Gastroesophageal sphincter (tissue), 4 donors: Measurements from ENCODE around the gene TMEM232. TPM values are rescaled to one million over a fixed set of nuclear protein-coding genes. Genes with fewer than 3 reads are reported as not detected.
"Not testable (repeated sequence)": the region's sequence is repeated elsewhere in the genome, so short reads cannot be mapped to it uniquely, and the experiment has no call there.

Experiments
- ATAC-seq: fragments of 150-250 bp; one replicate; pipeline ENCODE4 v1.9.1; 2016; ENCODE audit warnings: mild to moderate bottlenecking, moderate library complexity
- H3K27ac ChIP-seq, 4 donors: fragments of 200-600 bp; sonication (generic) in 3 of 4; 1 replicate in 3 of 4; 2 replicates in 1 of 4; pipeline ENCODE4 v1.5.1; 2016 to 2019
- H3K27me3 ChIP-seq: fragments of 200-600 bp; sonication (generic); one replicate; pipeline ENCODE4 v1.5.1; 2019
- H3K36me3 ChIP-seq, 2 donors: fragments of 200-600 bp; sonication (generic); one replicate each; pipeline ENCODE4 v1.5.1; 2019; ENCODE audit warnings: control low read depth in 1 of 2
- H3K4me1 ChIP-seq, 3 donors: fragments of 200-600 bp; sonication (generic); 1 replicate in 2 of 3; 2 replicates in 1 of 3; pipeline ENCODE4 v1.5.1; 2016 to 2019; ENCODE audit warnings: control low read depth in 2 of 3
- H3K4me3 ChIP-seq, 2 donors: fragments of 200-600 bp; sonication (generic); one replicate each; pipeline ENCODE4 v1.5.1; 2019; ENCODE audit warnings: mild to moderate bottlenecking in 1 of 2, moderate library complexity in 1 of 2
- H3K9me3 ChIP-seq, 3 donors: fragments of 200-600 bp; sonication (generic); one replicate each; pipeline ENCODE4 v1.5.1; 2017 to 2019; ENCODE audit warnings: control low read depth in 2 of 3
- CTCF ChIP-seq, 4 experiments: fragments of 200-600 bp in 2 of 4; fragments of 450-650 bp in 2 of 4; sonication (generic) in 1 of 4; IDR thresholded peaks; one replicate each; pipeline ENCODE4 v1.5.1; 2017 to 2019; ENCODE audit warnings: antibody characterized with exemption in 4 of 4, mild to moderate bottlenecking in 2 of 4, moderate library complexity in 2 of 4
- EP300 ChIP-seq: sonication (generic); formaldehyde crosslinking; IDR thresholded peaks from one replicate; pipeline ENCODE4 v1.6.1; 2017; ENCODE audit warnings: antibody characterized with exemption, mild to moderate bottlenecking
- POLR2A ChIP-seq, 2 donors: fragments of 450-650 bp; IDR thresholded peaks; one replicate each; pipeline ENCODE4 v1.6.1; 2017; ENCODE audit warnings: antibody characterized with exemption in 2 of 2, mild to moderate bottlenecking in 2 of 2, moderate library complexity in 1 of 2
- POLR2AphosphoS5 ChIP-seq: sonication (generic); formaldehyde crosslinking; IDR thresholded peaks from one replicate; pipeline ENCODE4 v1.6.1; 2017; ENCODE audit warnings: antibody characterized with exemption
- WGBS, 2 donors: methylation state at CpG; one replicate each; pipeline ENCODE4 v1.1.5; 2018; ENCODE audit warnings: low coverage in 1 of 2; 5-methylcytosine and 5-hydroxymethylcytosine counted together
- total RNA-seq, 4 donors: library from RNA; depleted of rRNA; stranded (reverse); fragments of >200 nt; gene quantifications; one replicate each; pipeline ENCODE4 v1.1.0, GENCODE V29; 2016

Gene TMEM232
- total RNA-seq, 4 donors from 2014 or later = 2.2 to 5.1 (median 3.8) TPM

DNA sequence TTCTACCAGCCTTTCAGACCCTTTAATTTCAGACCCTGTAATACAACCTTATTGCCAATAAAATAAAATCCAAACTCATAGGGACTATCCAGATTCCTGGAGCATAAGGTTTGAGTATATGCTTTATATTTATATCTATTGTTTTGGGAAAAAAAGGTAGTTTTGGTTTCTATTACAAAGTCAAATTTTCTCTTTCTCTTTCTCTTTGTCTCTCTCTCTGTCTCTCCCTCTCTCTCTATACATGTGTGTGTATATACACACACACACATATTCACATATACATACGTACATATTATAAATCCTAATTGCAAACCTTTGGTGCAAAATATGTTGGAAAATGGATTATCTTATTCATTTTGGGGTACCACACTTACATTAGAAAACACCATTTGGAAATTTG lies 39.0 kb downstream of the TMEM232 start:
- Histone ChIP-seq H3K4me1 (no peaks in the 10 kb centered on the region), H3K27me3 (no peaks in the 10 kb centered on the region), H3K9me3 (no peaks in the 10 kb centered on the region), H3K4me3 (no peak overlapping the region), H3K36me3 (no peaks in the 10 kb centered on the region), H3K27ac (no peak overlapping the region)
- 78 to 82% methylated on average over 1 of the region's 1 CpG for WGBS, 2 donors
- no peak for TF ChIP-seq EP300
- no peak for TF ChIP-seq POLR2AphosphoS5
- TF ChIP-seq POLR2A (IDR thresholded peaks at IDR 0.05) = no peak
- ATAC-seq = no peak

GRCh38 chr5:110686270-110686669 lies 40.2 kb downstream of the TMEM232 start:
- H3K27me3 ChIP-seq = no peaks in the 10 kb centered on the region
- no peak overlapping the region for H3K27ac ChIP-seq
- H3K4me3 ChIP-seq = no peak overlapping the region
- WGBS, 2 donors = 76 to 87% methylated on average over 2 of the region's 2 CpGs
- no peaks in the 10 kb centered on the region for H3K36me3 ChIP-seq
- ATAC-seq = no peak
- no peak for TF ChIP-seq EP300
- no peak for TF ChIP-seq CTCF (IDR thresholded peaks at IDR 0.05)
- TF ChIP-seq POLR2AphosphoS5 = no peak
- no peaks in the 10 kb centered on the region for H3K9me3 ChIP-seq
- no peaks in the 10 kb centered on the region for H3K4me1 ChIP-seq

DNA sequence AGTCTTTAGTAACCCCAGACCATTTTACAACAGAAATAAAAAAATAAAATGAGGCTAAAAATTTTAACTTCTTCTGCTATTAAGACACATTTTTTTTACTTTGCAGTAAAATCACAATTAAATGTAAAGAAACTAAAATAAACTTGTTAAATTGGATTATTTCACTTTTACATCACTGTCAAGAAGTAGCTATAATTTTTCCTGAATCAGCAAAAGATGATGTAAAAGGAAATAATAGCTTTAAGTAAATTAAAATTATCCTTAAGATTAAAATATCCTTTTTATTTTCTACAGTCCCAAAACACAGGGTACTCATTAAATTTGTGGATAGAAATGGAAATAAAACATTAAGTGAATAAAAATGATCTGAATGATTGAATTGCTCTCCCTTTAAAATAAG lies 44.5 kb downstream of the TMEM232 start:
- no peaks in the 10 kb centered on the region for H3K36me3 ChIP-seq
- H3K27ac ChIP-seq = no peak overlapping the region
- ATAC-seq = no peak
- TF ChIP-seq POLR2AphosphoS5 = no peak
- no peak for TF ChIP-seq EP300
- TF ChIP-seq CTCF (IDR thresholded peaks at IDR 0.05) = no peak
- no peak for TF ChIP-seq POLR2A (IDR thresholded peaks at IDR 0.05)
- H3K9me3 ChIP-seq = no peaks in the 10 kb centered on the region
- H3K4me1 ChIP-seq = no peaks in the 10 kb centered on the region
- no peaks in the 10 kb centered on the region for H3K27me3 ChIP-seq
- H3K4me3 ChIP-seq = no peak overlapping the region

DNA sequence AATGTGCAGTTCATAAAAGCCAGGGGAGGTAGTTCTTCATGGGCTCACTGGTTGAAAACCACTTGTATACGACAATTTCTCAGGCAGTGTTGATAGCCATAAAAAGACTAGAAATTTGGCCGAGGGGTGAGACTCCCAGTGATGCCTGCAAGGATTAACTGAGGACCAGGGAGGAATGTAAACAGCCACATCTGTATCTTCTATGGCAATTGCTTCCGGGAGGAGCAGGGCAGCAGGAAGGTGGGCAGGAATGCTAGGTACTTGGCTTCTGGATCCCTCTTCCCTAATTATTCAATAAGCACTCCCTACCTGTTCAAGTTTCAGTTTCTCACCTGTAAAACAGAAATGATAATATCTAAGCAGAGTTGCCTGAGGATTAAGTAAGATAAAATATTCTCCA lies 45.4 kb downstream of the TMEM232 start:
- H3K27ac ChIP-seq = no peak overlapping the region
- no peaks in the 10 kb centered on the region for H3K4me1 ChIP-seq
- no peaks in the 10 kb centered on the region for H3K9me3 ChIP-seq
- H3K36me3 ChIP-seq = no peaks in the 10 kb centered on the region
- TF ChIP-seq POLR2A (IDR thresholded peaks at IDR 0.05) (no peak), EP300 (no peak), CTCF (IDR thresholded peaks at IDR 0.05) (no peak), POLR2AphosphoS5 (no peak)
- no peak for ATAC-seq
- no peaks in the 10 kb centered on the region for H3K27me3 ChIP-seq
- H3K4me3 ChIP-seq = no peak overlapping the region
- 39 to 59% methylated on average over 3 of the region's 3 CpGs for WGBS, 2 donors

GRCh38 chr5:110676554-110676953 lies 49.9 kb downstream of the TMEM232 start:
- not testable (repeated sequence) for H3K9me3 ChIP-seq, H3K27ac ChIP-seq, ATAC-seq, H3K36me3 ChIP-seq, H3K4me3 ChIP-seq, H3K27me3 ChIP-seq, H3K4me1 ChIP-seq
- WGBS, 2 donors = 94 to 100% methylated on average over 1 to 8 of the region's 9 CpGs

DNA sequence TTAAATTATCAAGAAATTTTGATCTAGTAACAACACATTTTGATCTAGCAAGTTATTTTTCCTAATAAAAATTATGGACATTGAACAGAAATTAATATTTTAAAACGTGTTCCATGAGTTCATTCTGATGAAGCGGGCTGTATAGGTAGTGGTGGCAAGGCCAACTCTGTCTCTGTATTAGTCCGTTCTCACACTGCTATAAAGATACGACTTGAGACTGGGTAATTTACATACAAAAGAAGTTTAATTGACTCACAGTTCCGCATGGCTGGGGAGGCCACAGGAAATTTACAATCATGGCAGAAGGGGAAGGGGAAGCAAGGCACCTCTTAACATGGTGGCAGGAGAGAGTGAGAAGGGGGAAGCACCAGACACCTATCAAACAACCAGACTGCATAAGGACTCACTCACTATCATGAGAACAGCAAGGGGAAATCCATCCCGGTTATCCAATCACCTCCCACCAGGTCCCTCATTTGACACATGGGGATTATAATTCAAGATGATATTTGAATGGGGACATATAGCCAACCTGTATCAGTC lies 61.2 kb downstream of the TMEM232 start:
- 68 to 75% methylated on average over 6 of the region's 6 CpGs for WGBS, 2 donors
- TF ChIP-seq EP300 (no peak), CTCF (IDR thresholded peaks at IDR 0.05) (no peak)
- no peaks in the 10 kb centered on the region for H3K27me3 ChIP-seq
- no peak overlapping the region for H3K27ac ChIP-seq
- no peaks in the 10 kb centered on the region for H3K36me3 ChIP-seq
- H3K4me3 ChIP-seq = no peak overlapping the region
- no peaks in the 10 kb centered on the region for H3K4me1 ChIP-seq
- no peaks in the 10 kb centered on the region for H3K9me3 ChIP-seq
- ATAC-seq = no peak
